H9 (cell line): Measurements from ENCODE around the gene ZNF609. TPM values are rescaled to one million over a fixed set of nuclear protein-coding genes. Genes with fewer than 3 reads are reported as not detected.
"Not testable (repeated sequence)": the region's sequence is repeated elsewhere in the genome, so short reads cannot be mapped to it uniquely, and the experiment has no call there.

Experiments used
- DNase-seq: peaks from one replicate; pipeline ENCODE4 v3.0.0-alpha.2; 2017
- H2AFZ ChIP-seq: one replicate; pipeline ENCODE4 v1.6.1; 2013; ENCODE audit warnings: mild to moderate bottlenecking, low read length, control low read depth, moderate library complexity
- H2AK5ac ChIP-seq: 2 replicates; pipeline ENCODE4 v1.6.1; 2013; ENCODE audit warnings: low read length, control low read depth, mixed read lengths; ENCODE audit not compliant: insufficient read length
- H2BK120ac ChIP-seq: one replicate; pipeline ENCODE4 v1.6.1; 2013; ENCODE audit warnings: low read depth, mild to moderate bottlenecking, low read length, control low read depth, inconsistent platforms; ENCODE audit not compliant: poor library complexity, severe bottlenecking
- H2BK12ac ChIP-seq: 2 replicates; pipeline ENCODE4 v1.6.1; 2013; ENCODE audit warnings: low read length, control low read depth, mixed read lengths, low read depth; ENCODE audit not compliant: insufficient read length
- H2BK15ac ChIP-seq: 2 replicates; pipeline ENCODE4 v1.6.1; 2013; ENCODE audit warnings: low read depth, low read length, control low read depth
- H2BK20ac ChIP-seq: one replicate; pipeline ENCODE4 v1.6.1; 2013; ENCODE audit warnings: low read depth, mild to moderate bottlenecking, low read length, control low read depth, inconsistent platforms; ENCODE audit not compliant: poor library complexity, severe bottlenecking
- H2BK5ac ChIP-seq: 2 replicates; pipeline ENCODE4 v1.6.1; 2013; ENCODE audit warnings: low read length, control low read depth, mixed read lengths; ENCODE audit not compliant: insufficient read length
- H3K14ac ChIP-seq: 2 replicates; pipeline ENCODE4 v1.6.1; 2013; ENCODE audit warnings: low read length, control low read depth; ENCODE audit not compliant: insufficient read depth
- H3K18ac ChIP-seq: 2 replicates; pipeline ENCODE4 v1.6.1; 2013; ENCODE audit warnings: low read depth, mild to moderate bottlenecking, mixed read lengths, low read length, control low read depth; ENCODE audit not compliant: insufficient read length
- H3K23ac ChIP-seq: 2 replicates; pipeline ENCODE4 v1.6.1; 2013; ENCODE audit warnings: low read length, control low read depth, mixed read lengths, low read depth; ENCODE audit not compliant: insufficient read length
- H3K23me2 ChIP-seq: 2 replicates; pipeline ENCODE4 v1.6.1; 2013; ENCODE audit warnings: low read depth, mild to moderate bottlenecking, mixed read lengths, low read length, control low read depth; ENCODE audit not compliant: insufficient read length, poor library complexity, severe bottlenecking
- H3K27ac ChIP-seq: 2 replicates; pipeline ENCODE4 v1.5.1; 2013; ENCODE audit warnings: low read length, control low read depth, mixed read lengths, low read depth; ENCODE audit not compliant: insufficient read length
- H3K27me3 ChIP-seq: 2 replicates; pipeline ENCODE4 v1.6.1; 2013; ENCODE audit warnings: low read length, control low read depth, inconsistent platforms; ENCODE audit not compliant: insufficient read depth
- H3K4ac ChIP-seq: 2 replicates; pipeline ENCODE4 v1.6.1; 2013; ENCODE audit warnings: low read depth, mild to moderate bottlenecking, control low read depth, inconsistent platforms, low read length, moderate library complexity
- H3K4me1 ChIP-seq: 2 replicates; pipeline ENCODE4 v1.6.1; 2013; ENCODE audit warnings: low read length, control low read depth, inconsistent platforms; ENCODE audit not compliant: insufficient read depth
- H3K4me2 ChIP-seq: 2 replicates; pipeline ENCODE4 v1.6.1; 2013; ENCODE audit warnings: low read length, control low read depth, mixed read lengths; ENCODE audit not compliant: insufficient read length, insufficient read depth
- H3K56ac ChIP-seq: 2 replicates; pipeline ENCODE4 v1.6.1; 2013; ENCODE audit warnings: low read depth, mild to moderate bottlenecking, mixed read lengths, low read length, control low read depth; ENCODE audit not compliant: insufficient read length
- H3K79me1 ChIP-seq: 2 replicates; pipeline ENCODE4 v1.6.1; 2013; ENCODE audit warnings: low read depth, mild to moderate bottlenecking, moderate library complexity, low read length, control low read depth, inconsistent platforms; ENCODE audit not compliant: insufficient read depth, poor library complexity, severe bottlenecking
- H3K79me2 ChIP-seq: 2 replicates; pipeline ENCODE4 v1.6.1; 2013; ENCODE audit warnings: low read length, control low read depth, inconsistent platforms; ENCODE audit not compliant: insufficient read depth
- H3K9ac ChIP-seq: 2 replicates; pipeline ENCODE4 v1.6.1; 2013; ENCODE audit warnings: low read length, control low read depth, mixed read lengths; ENCODE audit not compliant: insufficient read length; ENCODE audit errors: extremely low read depth
- H3K9me3 ChIP-seq: one replicate; pipeline ENCODE4 v1.6.1; 2013; ENCODE audit warnings: low read depth, low read length, inconsistent platforms; ENCODE audit not compliant: control insufficient read depth
- H3T11ph ChIP-seq: one replicate; pipeline ENCODE4 v1.6.1; 2013; ENCODE audit warnings: mild to moderate bottlenecking, low read length, control low read depth, inconsistent platforms
- H4K20me1 ChIP-seq: one replicate; pipeline ENCODE4 v1.6.1; 2013; ENCODE audit not compliant: control insufficient read depth, insufficient read length, insufficient read depth
- H4K5ac ChIP-seq: 2 replicates; pipeline ENCODE4 v1.6.1; 2013; ENCODE audit warnings: low read depth, mild to moderate bottlenecking, mixed read lengths, low read length, control low read depth; ENCODE audit not compliant: insufficient read length
- H4K8ac ChIP-seq: replicated peaks from 2 replicates; pipeline ENCODE4 v1.6.1; 2013; ENCODE audit warnings: low read length, control low read depth, mixed read lengths, low read depth; ENCODE audit not compliant: insufficient read length
- H4K91ac ChIP-seq: 2 replicates; pipeline ENCODE4 v1.6.1; 2013; ENCODE audit warnings: low read depth, mild to moderate bottlenecking, moderate library complexity, mixed read lengths, low read length, control low read depth; ENCODE audit not compliant: insufficient read length
- H3K27ac Mint-ChIP-seq, 3 experiments: 2 replicates in 2 of 3; 3 replicates in 1 of 3; pipeline ENCODE4 v1.8.0; 2020 to 2021; ENCODE audit warnings: mixed read lengths in 3 of 3, mild to moderate bottlenecking in 1 of 3, moderate library complexity in 1 of 3
- H3K27me3 Mint-ChIP-seq: 2 replicates; pipeline ENCODE4 v1.8.0; 2021; ENCODE audit warnings: low read depth, mild to moderate bottlenecking, moderate library complexity, mixed read lengths
- H3K36me3 Mint-ChIP-seq, 3 experiments: 2 replicates in 2 of 3; 3 replicates in 1 of 3; pipeline ENCODE4 v1.8.0; 2020 to 2021; ENCODE audit warnings: low read depth in 3 of 3, mixed read lengths in 3 of 3; ENCODE audit not compliant: insufficient read depth in 1 of 3
- H3K4me1 Mint-ChIP-seq, 2 experiments: 2 replicates each; pipeline ENCODE4 v1.8.0; 2020; ENCODE audit warnings: mixed read lengths in 2 of 2
- H3K4me3 Mint-ChIP-seq, 2 experiments: 2 replicates in 1 of 2; 3 replicates in 1 of 2; pipeline ENCODE4 v1.8.0; 2020 to 2021; ENCODE audit warnings: mild to moderate bottlenecking in 2 of 2, mixed read lengths in 2 of 2, moderate library complexity in 1 of 2
- H3K9me3 Mint-ChIP-seq, 2 experiments: 2 replicates in 1 of 2; 3 replicates in 1 of 2; pipeline ENCODE4 v1.8.0; 2020; ENCODE audit warnings: mild to moderate bottlenecking in 2 of 2, mixed read lengths in 2 of 2, moderate library complexity in 1 of 2
- WGBS: extraction: QIAGEN DNeasy Blood & Tissue Kit; methylation state at CpG from one replicate; pipeline ENCODE4 v1.1.7; 2013; ENCODE audit warnings: missing lambda C conversion rate, low lambda C conversion rate, mixed read lengths; ENCODE audit not compliant: insufficient read length; ENCODE audit errors: extremely low coverage; 5-methylcytosine and 5-hydroxymethylcytosine counted together
- total RNA-seq: library from RNA; stranded (reverse); gene quantifications from 2 replicates; pipeline ENCODE4 v1.2.1, GENCODE V29; 2021
- TF ChIP-seq, protein P1 (sequence below): fragments of 200-600 bp; sonication (generic); conservative IDR thresholded peaks from 3 replicates; pipeline ENCODE4 v1.8.0; 2021; ENCODE audit warnings: antibody characterized with exemption, mild to moderate bottlenecking

The ZNF609 gene
- total RNA-seq, 1 experiment from 2014 or later = 45.3 TPM

DNA sequence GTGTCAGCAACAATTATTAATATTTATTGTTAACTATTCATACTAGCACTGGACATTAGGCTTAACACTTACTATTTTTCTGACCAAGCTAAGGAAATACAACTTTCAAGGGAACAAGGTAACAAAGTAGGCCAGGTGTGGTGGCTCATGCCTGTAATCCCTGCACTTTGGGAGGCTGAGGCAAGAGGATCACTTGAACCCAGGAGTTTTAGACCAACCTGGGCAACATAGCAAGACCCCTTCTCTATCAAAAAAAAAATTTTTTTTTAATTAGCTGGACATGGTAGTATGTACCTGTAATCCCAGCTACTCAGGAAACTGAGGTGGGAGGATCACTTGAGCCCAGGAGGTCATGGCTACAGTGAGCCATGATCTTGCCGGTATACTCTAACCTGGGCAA, 183.3 kb downstream of the ZNF609 start:
- Histone ChIP-seq H4K91ac (no peak overlapping the region), H2BK12ac (no peak overlapping the region), H2BK120ac (no peak overlapping the region), H3K14ac (no peak overlapping the region), H4K20me1 (no peaks in the 10 kb centered on the region), H3K4ac (no peak overlapping the region), H2BK20ac (no peak overlapping the region), H3K79me1 (peaks cover 2% of the 10 kb centered on the region), H3K79me2 (peaks cover 2% of the 10 kb centered on the region; the same call in 1 of the 2 replicates), H3K4me2 (no peak overlapping the region), H3T11ph (no peak overlapping the region), H3K4me1 (0 out of 2 replicates have a peak, but pooled peaks cover 3% of the 10 kb centered on the region), H4K5ac (no peak overlapping the region), H2BK5ac (no peak overlapping the region), H3K18ac (no peak overlapping the region), H4K8ac (no peak overlapping the region), H2BK15ac (no peak overlapping the region), H2AFZ (no peak overlapping the region), H3K9me3 (no peaks in the 10 kb centered on the region), H3K27ac (no peak overlapping the region), H2AK5ac (no peak overlapping the region), H3K9ac (no peak overlapping the region), H3K23me2 (no peaks in the 10 kb centered on the region), H3K27me3 (no peaks in the 10 kb centered on the region), H3K56ac (no peak overlapping the region), H3K23ac (no peak overlapping the region)
- Mint-ChIP-seq H3K9me3 (no peaks in the 10 kb centered on the region; a peak in 1 of 5 replicates), H3K4me1 (peaks cover 9% of the 10 kb centered on the region in 2 experiments), H3K36me3 (peaks cover 0 to 9% (median 4%) of the 10 kb centered on the region in 3 experiments; a peak in 2 of 7 replicates), H3K4me3 (no peak overlapping the region), H3K27ac (no peak overlapping the region), H3K27me3 (no peaks in the 10 kb centered on the region)
- TF ChIP-seq, protein P1, sequence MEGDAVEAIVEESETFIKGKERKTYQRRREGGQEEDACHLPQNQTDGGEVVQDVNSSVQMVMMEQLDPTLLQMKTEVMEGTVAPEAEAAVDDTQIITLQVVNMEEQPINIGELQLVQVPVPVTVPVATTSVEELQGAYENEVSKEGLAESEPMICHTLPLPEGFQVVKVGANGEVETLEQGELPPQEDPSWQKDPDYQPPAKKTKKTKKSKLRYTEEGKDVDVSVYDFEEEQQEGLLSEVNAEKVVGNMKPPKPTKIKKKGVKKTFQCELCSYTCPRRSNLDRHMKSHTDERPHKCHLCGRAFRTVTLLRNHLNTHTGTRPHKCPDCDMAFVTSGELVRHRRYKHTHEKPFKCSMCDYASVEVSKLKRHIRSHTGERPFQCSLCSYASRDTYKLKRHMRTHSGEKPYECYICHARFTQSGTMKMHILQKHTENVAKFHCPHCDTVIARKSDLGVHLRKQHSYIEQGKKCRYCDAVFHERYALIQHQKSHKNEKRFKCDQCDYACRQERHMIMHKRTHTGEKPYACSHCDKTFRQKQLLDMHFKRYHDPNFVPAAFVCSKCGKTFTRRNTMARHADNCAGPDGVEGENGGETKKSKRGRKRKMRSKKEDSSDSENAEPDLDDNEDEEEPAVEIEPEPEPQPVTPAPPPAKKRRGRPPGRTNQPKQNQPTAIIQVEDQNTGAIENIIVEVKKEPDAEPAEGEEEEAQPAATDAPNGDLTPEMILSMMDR = no peak
- no CpG with 5 or more reads among the region's 1 CpG for WGBS
- DNase-seq = no peak

DNA sequence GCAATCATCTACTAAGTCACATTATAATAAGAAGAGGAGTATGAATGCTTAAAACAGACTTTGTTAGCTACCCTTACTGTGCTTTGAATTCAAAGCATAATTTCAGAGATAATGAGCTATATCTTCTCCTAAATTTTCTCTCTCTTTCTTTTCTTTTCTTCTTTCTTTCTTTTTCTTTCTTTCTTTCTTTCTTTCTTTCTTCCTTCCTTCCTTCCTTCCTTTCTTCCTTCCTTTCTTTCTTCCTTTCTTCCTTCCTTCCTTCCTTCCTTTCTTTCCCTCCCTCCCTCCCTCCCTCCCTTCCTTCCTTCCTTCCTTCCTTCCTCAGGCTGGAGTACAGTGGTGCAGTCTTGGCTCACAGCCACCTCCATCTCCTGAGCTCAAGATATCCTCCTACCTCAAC, 184.4 kb downstream of the ZNF609 start:
- H3K23me2 ChIP-seq, H3K4ac ChIP-seq, H3K56ac ChIP-seq, H3K4me3 Mint-ChIP-seq, H3K79me2 ChIP-seq, H4K91ac ChIP-seq, H3K9me3 Mint-ChIP-seq, H3K79me1 ChIP-seq, H2BK15ac ChIP-seq, H3K4me1 Mint-ChIP-seq, H2AK5ac ChIP-seq, H3K23ac ChIP-seq, H4K8ac ChIP-seq, H4K5ac ChIP-seq, H2BK12ac ChIP-seq, H3K9me3 ChIP-seq, H2AFZ ChIP-seq, H3K9ac ChIP-seq, H4K20me1 ChIP-seq, H3K36me3 Mint-ChIP-seq, H3K18ac ChIP-seq, H2BK120ac ChIP-seq, H3K27ac Mint-ChIP-seq, H3K14ac ChIP-seq, H3T11ph ChIP-seq, H3K27ac ChIP-seq, H3K4me2 ChIP-seq, H2BK5ac ChIP-seq, H3K4me1 ChIP-seq, H3K27me3 Mint-ChIP-seq, DNase-seq, H2BK20ac ChIP-seq, H3K27me3 ChIP-seq: not testable (repeated sequence)
